ENCODE data around the gene HNRNPDL.

GRCh38 chr4:82437285-82438005 is 7.2 kb upstream of the HNRNPDL start:
- TF ChIP-seq POLR2AphosphoS5 (IDR thresholded peaks at IDR 0.05) (no peak), REST (IDR thresholded peaks at IDR 0.05; ENCODE audit: borderline replicate concordance) (no peak), EP300 (conservative IDR thresholded peaks at IDR 0.05; ENCODE audit: poor library complexity, severe bottlenecking) (no peak), TAF1 (IDR thresholded peaks at IDR 0.05; ENCODE audit: low read depth) (no peak), RAD21 (conservative IDR thresholded peaks at IDR 0.05) (no peak), MXI1 (conservative IDR thresholded peaks at IDR 0.05; ENCODE audit: poor library complexity, severe bottlenecking) (no peak), SMC3 (conservative IDR thresholded peaks at IDR 0.05; ENCODE audit: poor library complexity) (no peak)
- TF ChIP-seq, protein P1, sequence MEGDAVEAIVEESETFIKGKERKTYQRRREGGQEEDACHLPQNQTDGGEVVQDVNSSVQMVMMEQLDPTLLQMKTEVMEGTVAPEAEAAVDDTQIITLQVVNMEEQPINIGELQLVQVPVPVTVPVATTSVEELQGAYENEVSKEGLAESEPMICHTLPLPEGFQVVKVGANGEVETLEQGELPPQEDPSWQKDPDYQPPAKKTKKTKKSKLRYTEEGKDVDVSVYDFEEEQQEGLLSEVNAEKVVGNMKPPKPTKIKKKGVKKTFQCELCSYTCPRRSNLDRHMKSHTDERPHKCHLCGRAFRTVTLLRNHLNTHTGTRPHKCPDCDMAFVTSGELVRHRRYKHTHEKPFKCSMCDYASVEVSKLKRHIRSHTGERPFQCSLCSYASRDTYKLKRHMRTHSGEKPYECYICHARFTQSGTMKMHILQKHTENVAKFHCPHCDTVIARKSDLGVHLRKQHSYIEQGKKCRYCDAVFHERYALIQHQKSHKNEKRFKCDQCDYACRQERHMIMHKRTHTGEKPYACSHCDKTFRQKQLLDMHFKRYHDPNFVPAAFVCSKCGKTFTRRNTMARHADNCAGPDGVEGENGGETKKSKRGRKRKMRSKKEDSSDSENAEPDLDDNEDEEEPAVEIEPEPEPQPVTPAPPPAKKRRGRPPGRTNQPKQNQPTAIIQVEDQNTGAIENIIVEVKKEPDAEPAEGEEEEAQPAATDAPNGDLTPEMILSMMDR (IDR thresholded peaks at IDR 0.05; ENCODE audit: poor library complexity, severe bottlenecking) = no peak

Data from neural cell (in vitro differentiated cells).